HepG2 (cell line): ENCODE data around the gene STIM1. TPM values are rescaled to one million over a fixed set of nuclear protein-coding genes. Genes with fewer than 3 reads are reported as not detected.

Experiments
- ATAC-seq: fragments of 200-7000 bp; cut with Tn5 transposase; 3 replicates; pipeline ENCODE4 v1.9.1; 2020; ENCODE audit warnings: mild to moderate bottlenecking, moderate library complexity
- BruUV-seq: library from RNA; stranded (reverse); fragments of 400-500 nt; replicated peaks from 2 replicates; lab custom pipeline; 2021; lab: Mats Ljungman, UMichigan
- CTCF ChIA-PET: fragments of 300-600 bp; formaldehyde crosslinking; extraction: SDS; loops from one replicate; lab custom pipeline; 2021; ENCODE audit warnings: low total read pairs, inconsistent platforms, low intra/inter-chr PET ratio; lab: Yijun Ruan, JAX
- POLR2A ChIA-PET: fragments of 350-600 bp; sonication (Branson Sonifier 250); formaldehyde crosslinking; loops from one replicate; lab custom pipeline; 2020; ENCODE audit warnings: antibody characterized with exemption, inconsistent platforms; lab: Yijun Ruan, JAX
- DNase-seq: peaks from one replicate; pipeline ENCODE4 v3.0.0-alpha.2; 2015; ENCODE audit warnings: low spot score
- FAIRE-seq: peaks from 3 replicates; lab custom pipeline; 2011; peaks lifted over from hg19 to GRCh38; lab: Jason Lieb, UNC
- H2AFZ ChIP-seq: one replicate; pipeline ENCODE4 v1.6.1; 2011; ENCODE audit warnings: low read length, inconsistent platforms
- H3K27ac ChIP-seq: fragments of 300-600 bp; 3 replicates; pipeline ENCODE4 v1.8.0; 2011; ENCODE audit warnings: mixed run types, mild to moderate bottlenecking, mixed read lengths, low read length, inconsistent platforms; ENCODE audit not compliant: insufficient read depth; ENCODE audit errors: extremely low read length
- H3K27me3 ChIP-seq, 2 experiments: fragments of 200-600 bp in 1 of 2; 2 replicates in 1 of 2; 3 replicates in 1 of 2; pipeline versions ENCODE4 v1.6.0 to v1.8.0; 2011; ENCODE audit warnings: low read length in 2 of 2, mild to moderate bottlenecking in 2 of 2, moderate library complexity in 2 of 2, inconsistent platforms in 1 of 2; ENCODE audit not compliant: insufficient read depth in 2 of 2, control insufficient read depth in 1 of 2
- H3K36me3 ChIP-seq, 2 experiments: fragments of 200-600 bp in 1 of 2; replicated peaks in 1 of 2; 2 replicates in 1 of 2; 3 replicates in 1 of 2; pipeline versions ENCODE4 v1.5.1 to v1.8.0; 2011; ENCODE audit warnings: low read length in 2 of 2, inconsistent platforms in 1 of 2; ENCODE audit not compliant: insufficient read depth in 2 of 2, control insufficient read depth in 1 of 2
- H3K4me1 ChIP-seq: 2 replicates; pipeline ENCODE4 v1.5.1; 2012; ENCODE audit warnings: low read length, inconsistent platforms; ENCODE audit not compliant: insufficient read depth
- H3K4me2 ChIP-seq: 2 replicates; pipeline ENCODE4 v1.6.0; 2011; ENCODE audit warnings: low read depth, low read length, inconsistent platforms
- H3K4me3 ChIP-seq, 3 experiments: fragments of 200-600 bp in 1 of 3; sonication (generic), shearing (Covaris generic) in 1 of 3; replicated peaks in 1 of 3; 2 replicates each; pipeline ENCODE4 v1.5.1; 2011 to 2016; ENCODE audit warnings: low read length in 3 of 3, inconsistent platforms in 2 of 3, low read depth in 2 of 3, mild to moderate bottlenecking in 2 of 3, control low read depth in 1 of 3, mixed read lengths in 1 of 3; ENCODE audit not compliant: insufficient read depth in 1 of 3
- H3K79me2 ChIP-seq: one replicate; pipeline ENCODE4 v1.6.1; 2011; ENCODE audit warnings: low read length, inconsistent platforms; ENCODE audit not compliant: insufficient read depth
- H3K9ac ChIP-seq: 2 replicates; pipeline ENCODE4 v1.6.0; 2011; ENCODE audit warnings: mild to moderate bottlenecking, low read depth, low read length, inconsistent platforms; ENCODE audit not compliant: insufficient read depth
- H3K9me3 ChIP-seq: 2 replicates; pipeline ENCODE4 v1.5.1; 2012; ENCODE audit warnings: mild to moderate bottlenecking, low read length
- H4K20me1 ChIP-seq: 2 replicates; pipeline ENCODE4 v1.6.0; 2011; ENCODE audit warnings: inconsistent platforms, mild to moderate bottlenecking, low read length, moderate library complexity; ENCODE audit not compliant: insufficient read depth
- CBX2 ChIP-seq, 2 experiments: fragments of 200-600 bp in 1 of 2; sonication (generic); formaldehyde crosslinking in 1 of 2; IDR thresholded peaks; 2 replicates each; pipeline versions ENCODE4 v1.7.0 to v1.8.1; 2018 to 2022; ENCODE audit warnings: low read depth in 2 of 2, low read length in 1 of 2, mild to moderate bottlenecking in 1 of 2, missing genetic modification reagents in 1 of 2
- FIP1L1 ChIP-seq: fragments of 200-400 bp; formaldehyde crosslinking; IDR thresholded peaks from 2 replicates; pipeline ENCODE4 v1.6.1; 2018; ENCODE audit warnings: low read depth, mild to moderate bottlenecking, low read length, moderate library complexity, borderline replicate concordance; ENCODE audit not compliant: insufficient read depth
- FOXA1 ChIP-seq, 2 experiments: fragments of 450-650 bp in 1 of 2; sonication (generic) in 1 of 2; formaldehyde crosslinking in 1 of 2; IDR thresholded peaks; 2 replicates each; pipeline versions ENCODE4 v1.4.0 to v1.6.1; 2016 to 2020; ENCODE audit warnings: missing genetic modification reagents in 1 of 2
- MBD4 ChIP-seq: IDR thresholded peaks from 2 replicates; pipeline ENCODE4 v1.6.1; 2012; ENCODE audit warnings: low read length, inconsistent platforms, borderline replicate concordance
- MTA1 ChIP-seq: sonication (generic); formaldehyde crosslinking; IDR thresholded peaks from 2 replicates; pipeline ENCODE4 v1.4.0; 2020; ENCODE audit warnings: missing genetic modification reagents, mild to moderate bottlenecking, borderline replicate concordance
- PRPF4 ChIP-seq: fragments of 200-400 bp; formaldehyde crosslinking; IDR thresholded peaks from 2 replicates; pipeline ENCODE4 v1.6.1; 2016; ENCODE audit warnings: low read length, low read depth; ENCODE audit not compliant: poor library complexity, severe bottlenecking
- SNAI1 ChIP-seq: sonication (generic); formaldehyde crosslinking; IDR thresholded peaks from 2 replicates; pipeline ENCODE4 v1.5.0; 2020; ENCODE audit warnings: mild to moderate bottlenecking, missing genetic modification reagents, borderline replicate concordance
- ZNF343 ChIP-seq: sonication (generic); formaldehyde crosslinking; IDR thresholded peaks from 2 replicates; pipeline ENCODE4 v1.4.0; 2020; ENCODE audit warnings: mild to moderate bottlenecking, missing genetic modification reagents
- ZNF350 ChIP-seq: sonication (generic); formaldehyde crosslinking; IDR thresholded peaks from 2 replicates; pipeline ENCODE4 v1.4.0; 2020; ENCODE audit warnings: mild to moderate bottlenecking, low read depth, missing genetic modification reagents, borderline replicate concordance
- ZNF709 ChIP-seq: sonication (generic); formaldehyde crosslinking; IDR thresholded peaks from 2 replicates; pipeline ENCODE4 v1.5.0; 2020; ENCODE audit warnings: mild to moderate bottlenecking, missing genetic modification reagents
- ZNF713 ChIP-seq: sonication (generic); formaldehyde crosslinking; IDR thresholded peaks from 2 replicates; pipeline ENCODE4 v1.4.0; 2020; ENCODE audit warnings: mild to moderate bottlenecking, missing genetic modification reagents
- ZSCAN31 ChIP-seq: sonication (generic); formaldehyde crosslinking; IDR thresholded peaks from 2 replicates; pipeline ENCODE4 v1.5.0; 2020; ENCODE audit warnings: low read depth, mild to moderate bottlenecking, missing genetic modification reagents
- WGBS: methylation state at CpG from one replicate; pipeline ENCODE4 v1.1.6; 2017; ENCODE audit warnings: low lambda C conversion rate; 5-methylcytosine and 5-hydroxymethylcytosine counted together
- in situ Hi-C: cut with HindIII; loops from 2 replicates; pipeline ENCODE4 v1.10.0; 2017; ENCODE audit warnings: low pct_unique_long_range_greater_than_20kb; ENCODE audit not compliant: extremely low pct_ligation_motif_present
- intact Hi-C: fragments of 100-400 bp; cut with micrococcal nuclease; formaldehyde crosslinking; loops from one replicate; pipeline ENCODE4 v1.10.0; 2022; ENCODE audit not compliant: unreplicated experiment
- polyA plus RNA-seq, 8 experiments: library from polyadenylated mRNA; depleted of rRNA in 3 of 8; stranded (reverse) in 7 of 8; unstranded in 1 of 8; fragments of >200 nt; fragmentation: Illumina TruSeq in 4 of 8; extraction: Trizol in 4 of 8; gene quantifications; 2 replicates each; pipeline versions ENCODE4 v1.2.1 to v1.2.3, GENCODE V29; 2011 to 2016; ENCODE audit warnings: low read depth in 4 of 8, missing spikeins in 1 of 8, mixed read lengths in 1 of 8; ENCODE audit not compliant: insufficient read depth in 1 of 8
- total RNA-seq, 5 experiments: library from RNA; depleted of rRNA; stranded (reverse); fragments of >200 nt; fragmentation: Illumina TruSeq; extraction: Trizol; gene quantifications; 2 replicates each; pipeline ENCODE4 v1.2.3, GENCODE V29; 2016; ENCODE audit warnings: low read depth in 1 of 5
- TF ChIP-seq, protein P1 (sequence below): fragments of 450-650 bp; IDR thresholded peaks from 2 replicates; pipeline ENCODE4 v1.6.1; 2016
- TF ChIP-seq, protein P2 (sequence below): sonication (generic); formaldehyde crosslinking; IDR thresholded peaks from 2 replicates; pipeline ENCODE4 v1.4.0; 2020; ENCODE audit warnings: missing genetic modification reagents
- TF ChIP-seq, protein P3 (sequence below): fragments of 450-650 bp; IDR thresholded peaks from 2 replicates; pipeline ENCODE4 v1.6.1; 2017; ENCODE audit warnings: mild to moderate bottlenecking

The STIM1 gene
- total and polyA plus RNA-seq, 2 of the 13 experiments (the other 11 are each of a cell fraction or from before 2014, with no cell fraction given) = 19.2 to 28.5 TPM

DNA sequence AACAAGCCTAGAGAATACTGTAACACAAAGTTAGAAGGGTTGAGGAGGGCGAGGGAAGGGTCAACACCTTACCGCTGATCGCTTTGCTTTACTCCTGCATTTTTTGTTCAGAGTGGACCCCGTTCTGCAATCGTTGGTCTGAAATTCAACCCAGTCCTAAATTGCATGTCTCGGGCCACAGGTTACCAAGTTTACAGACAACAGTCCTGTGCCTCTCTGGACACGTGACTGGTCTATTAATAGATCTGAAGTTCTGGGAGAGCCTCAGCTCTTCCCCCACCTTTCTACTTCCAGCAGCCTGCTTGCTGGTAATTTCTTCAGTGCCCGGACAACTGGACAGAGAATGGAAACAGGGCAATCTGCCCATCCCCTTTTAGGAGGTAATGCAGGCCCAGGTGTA lies 74.2 kb downstream of the STIM1 start:
- Histone ChIP-seq H3K79me2 (peaks cover 14% of the 10 kb centered on the region), H3K9me3 (no peaks in the 10 kb centered on the region), H4K20me1 (no peaks in the 10 kb centered on the region), H3K4me3 (no peak overlapping the region), H3K27me3 (no peaks in the 10 kb centered on the region), H3K4me2 (no peak overlapping the region), H2AFZ (no peak overlapping the region), H3K9ac (no peak overlapping the region), H3K27ac (no peak overlapping the region), H3K4me1 (peaks cover 73% of the 10 kb centered on the region), H3K36me3 (peaks cover 0 to 1% of the 10 kb centered on the region in 2 experiments; a peak in 1 of 5 replicates)
- ATAC-seq (no peak), DNase-seq (no peak), FAIRE-seq (no peak)
- POLR2A ChIA-PET = interaction anchor here (1.0 kb wide), 1 partner anchor 74 kb away, joined by 3 read pairs; the partner anchor contains the start of gene STIM1
- WGBS = 90% methylated on average over 8 of the region's 8 CpGs
- in situ Hi-C loops (no loop called here), intact Hi-C loops (no loop called here)
- BruUV-seq = no TSS peak
- CTCF ChIA-PET = no interaction called here
- no peak for TF ChIP-seq MTA1 (CRISPR knock-in tag)
- no peak for TF ChIP-seq ZNF350
- TF ChIP-seq, protein P1, sequence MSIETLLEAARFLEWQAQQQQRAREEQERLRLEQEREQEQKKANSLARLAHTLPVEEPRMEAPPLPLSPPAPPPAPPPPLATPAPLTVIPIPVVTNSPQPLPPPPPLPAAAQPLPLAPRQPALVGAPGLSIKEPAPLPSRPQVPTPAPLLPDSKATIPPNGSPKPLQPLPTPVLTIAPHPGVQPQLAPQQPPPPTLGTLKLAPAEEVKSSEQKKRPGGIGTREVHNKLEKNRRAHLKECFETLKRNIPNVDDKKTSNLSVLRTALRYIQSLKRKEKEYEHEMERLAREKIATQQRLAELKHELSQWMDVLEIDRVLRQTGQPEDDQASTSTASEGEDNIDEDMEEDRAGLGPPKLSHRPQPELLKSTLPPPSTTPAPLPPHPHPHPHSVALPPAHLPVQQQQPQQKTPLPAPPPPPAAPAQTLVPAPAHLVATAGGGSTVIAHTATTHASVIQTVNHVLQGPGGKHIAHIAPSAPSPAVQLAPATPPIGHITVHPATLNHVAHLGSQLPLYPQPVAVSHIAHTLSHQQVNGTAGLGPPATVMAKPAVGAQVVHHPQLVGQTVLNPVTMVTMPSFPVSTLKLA = no peak
- no peak for TF ChIP-seq ZSCAN31
- no peak for TF ChIP-seq PRPF4
- no peak for TF ChIP-seq FIP1L1
- TF ChIP-seq MBD4 = no peak
- TF ChIP-seq SNAI1 (CRISPR knock-in tag) = no peak
- no peak for TF ChIP-seq ZNF713 (CRISPR knock-in tag)
- no peak for TF ChIP-seq CBX2 (IDR thresholded peaks at IDR 0.05; ENCODE audit: low read depth, low read length)
- no peak for TF ChIP-seq CBX2 (CRISPR knock-in tag; IDR thresholded peaks at IDR 0.05; ENCODE audit: low read depth)
- no peak for TF ChIP-seq ZNF343
- TF ChIP-seq, protein P2, sequence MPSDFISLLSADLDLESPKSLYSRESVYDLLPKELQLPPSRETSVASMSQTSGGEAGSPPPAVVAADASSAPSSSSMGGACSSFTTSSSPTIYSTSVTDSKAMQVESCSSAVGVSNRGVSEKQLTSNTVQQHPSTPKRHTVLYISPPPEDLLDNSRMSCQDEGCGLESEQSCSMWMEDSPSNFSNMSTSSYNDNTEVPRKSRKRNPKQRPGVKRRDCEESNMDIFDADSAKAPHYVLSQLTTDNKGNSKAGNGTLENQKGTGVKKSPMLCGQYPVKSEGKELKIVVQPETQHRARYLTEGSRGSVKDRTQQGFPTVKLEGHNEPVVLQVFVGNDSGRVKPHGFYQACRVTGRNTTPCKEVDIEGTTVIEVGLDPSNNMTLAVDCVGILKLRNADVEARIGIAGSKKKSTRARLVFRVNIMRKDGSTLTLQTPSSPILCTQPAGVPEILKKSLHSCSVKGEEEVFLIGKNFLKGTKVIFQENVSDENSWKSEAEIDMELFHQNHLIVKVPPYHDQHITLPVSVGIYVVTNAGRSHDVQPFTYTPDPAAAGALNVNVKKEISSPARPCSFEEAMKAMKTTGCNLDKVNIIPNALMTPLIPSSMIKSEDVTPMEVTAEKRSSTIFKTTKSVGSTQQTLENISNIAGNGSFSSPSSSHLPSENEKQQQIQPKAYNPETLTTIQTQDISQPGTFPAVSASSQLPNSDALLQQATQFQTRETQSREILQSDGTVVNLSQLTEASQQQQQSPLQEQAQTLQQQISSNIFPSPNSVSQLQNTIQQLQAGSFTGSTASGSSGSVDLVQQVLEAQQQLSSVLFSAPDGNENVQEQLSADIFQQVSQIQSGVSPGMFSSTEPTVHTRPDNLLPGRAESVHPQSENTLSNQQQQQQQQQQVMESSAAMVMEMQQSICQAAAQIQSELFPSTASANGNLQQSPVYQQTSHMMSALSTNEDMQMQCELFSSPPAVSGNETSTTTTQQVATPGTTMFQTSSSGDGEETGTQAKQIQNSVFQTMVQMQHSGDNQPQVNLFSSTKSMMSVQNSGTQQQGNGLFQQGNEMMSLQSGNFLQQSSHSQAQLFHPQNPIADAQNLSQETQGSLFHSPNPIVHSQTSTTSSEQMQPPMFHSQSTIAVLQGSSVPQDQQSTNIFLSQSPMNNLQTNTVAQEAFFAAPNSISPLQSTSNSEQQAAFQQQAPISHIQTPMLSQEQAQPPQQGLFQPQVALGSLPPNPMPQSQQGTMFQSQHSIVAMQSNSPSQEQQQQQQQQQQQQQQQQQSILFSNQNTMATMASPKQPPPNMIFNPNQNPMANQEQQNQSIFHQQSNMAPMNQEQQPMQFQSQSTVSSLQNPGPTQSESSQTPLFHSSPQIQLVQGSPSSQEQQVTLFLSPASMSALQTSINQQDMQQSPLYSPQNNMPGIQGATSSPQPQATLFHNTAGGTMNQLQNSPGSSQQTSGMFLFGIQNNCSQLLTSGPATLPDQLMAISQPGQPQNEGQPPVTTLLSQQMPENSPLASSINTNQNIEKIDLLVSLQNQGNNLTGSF = no peak
- TF ChIP-seq, protein P3, sequence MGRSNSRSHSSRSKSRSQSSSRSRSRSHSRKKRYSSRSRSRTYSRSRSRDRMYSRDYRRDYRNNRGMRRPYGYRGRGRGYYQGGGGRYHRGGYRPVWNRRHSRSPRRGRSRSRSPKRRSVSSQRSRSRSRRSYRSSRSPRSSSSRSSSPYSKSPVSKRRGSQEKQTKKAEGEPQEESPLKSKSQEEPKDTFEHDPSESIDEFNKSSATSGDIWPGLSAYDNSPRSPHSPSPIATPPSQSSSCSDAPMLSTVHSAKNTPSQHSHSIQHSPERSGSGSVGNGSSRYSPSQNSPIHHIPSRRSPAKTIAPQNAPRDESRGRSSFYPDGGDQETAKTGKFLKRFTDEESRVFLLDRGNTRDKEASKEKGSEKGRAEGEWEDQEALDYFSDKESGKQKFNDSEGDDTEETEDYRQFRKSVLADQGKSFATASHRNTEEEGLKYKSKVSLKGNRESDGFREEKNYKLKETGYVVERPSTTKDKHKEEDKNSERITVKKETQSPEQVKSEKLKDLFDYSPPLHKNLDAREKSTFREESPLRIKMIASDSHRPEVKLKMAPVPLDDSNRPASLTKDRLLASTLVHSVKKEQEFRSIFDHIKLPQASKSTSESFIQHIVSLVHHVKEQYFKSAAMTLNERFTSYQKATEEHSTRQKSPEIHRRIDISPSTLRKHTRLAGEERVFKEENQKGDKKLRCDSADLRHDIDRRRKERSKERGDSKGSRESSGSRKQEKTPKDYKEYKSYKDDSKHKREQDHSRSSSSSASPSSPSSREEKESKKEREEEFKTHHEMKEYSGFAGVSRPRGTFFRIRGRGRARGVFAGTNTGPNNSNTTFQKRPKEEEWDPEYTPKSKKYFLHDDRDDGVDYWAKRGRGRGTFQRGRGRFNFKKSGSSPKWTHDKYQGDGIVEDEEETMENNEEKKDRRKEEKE = no peak
- TF ChIP-seq FOXA1 (IDR thresholded peaks at IDR 0.05) = no peak
- TF ChIP-seq FOXA1 (CRISPR knock-in tag; IDR thresholded peaks at IDR 0.05) = no peak
- no peak for TF ChIP-seq ZNF709 (CRISPR knock-in tag)
